Keratinocyte (primary cell): Measurements from ENCODE around the gene NOTUM.

Source experiments
- CTCF ChIP-seq, 3 experiments: IDR thresholded peaks in 1 of 3; conservative IDR thresholded peaks in 1 of 3; optimal IDR thresholded peaks in 1 of 3; 2 replicates in 2 of 3; 3 replicates in 1 of 3; pipeline versions ENCODE3 to v1.5.1; 2011; ENCODE audit warnings: low read length in 3 of 3, mild to moderate bottlenecking in 3 of 3, moderate library complexity in 2 of 3, control low read depth in 1 of 3, inconsistent platforms in 1 of 3; ENCODE audit not compliant: insufficient read depth in 2 of 3; ENCODE audit errors: extremely low read depth in 1 of 3
- EZH2 ChIP-seq: IDR thresholded peaks from one replicate; pipeline ENCODE4 v1.6.1; 2012; ENCODE audit warnings: inconsistent platforms, mild to moderate bottlenecking, low read length, moderate library complexity

DNA sequence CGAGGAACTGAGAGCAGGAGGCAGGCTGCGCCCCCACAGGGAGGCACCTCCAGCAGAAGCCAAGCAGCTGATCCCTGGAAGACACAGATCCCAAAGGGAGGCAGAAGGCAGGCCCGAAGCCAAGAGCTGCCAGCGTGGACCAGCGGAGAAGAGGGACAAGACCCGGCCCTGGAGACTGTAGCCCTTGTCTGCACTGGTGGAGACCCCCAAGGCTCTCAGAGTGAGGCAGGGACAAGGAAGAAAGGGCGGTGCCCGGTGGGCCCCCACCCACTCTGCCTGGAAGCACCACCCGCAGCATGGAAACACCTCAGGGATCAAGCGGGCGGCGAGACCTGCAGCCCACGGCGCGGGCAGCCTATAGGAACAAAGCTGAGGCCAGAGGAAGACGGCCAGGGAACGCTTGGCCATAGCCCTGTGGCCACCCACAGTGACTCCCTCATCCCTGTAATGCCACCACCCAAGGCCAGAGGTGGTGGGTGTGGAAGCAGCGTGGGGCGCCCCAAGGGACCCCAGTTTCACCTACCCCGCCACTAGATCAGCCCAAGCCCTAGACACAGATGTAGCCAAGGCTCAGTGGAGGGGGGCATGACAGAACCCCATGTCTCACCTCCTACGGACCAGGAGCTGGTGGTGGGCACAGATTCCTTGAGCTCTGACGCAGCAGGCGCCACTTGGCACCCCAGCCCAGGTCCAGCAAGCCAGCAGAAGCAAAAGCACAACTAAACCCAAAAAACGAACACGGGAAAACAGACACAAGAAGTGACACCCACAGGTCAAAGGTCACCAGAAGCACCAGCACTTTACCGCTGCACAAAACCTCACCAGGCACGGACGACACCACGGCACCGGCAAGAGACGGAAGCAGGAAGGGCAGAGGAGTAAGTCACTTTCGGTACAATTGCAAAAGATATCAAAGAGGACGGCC lies 40.1 kb downstream of the NOTUM start:
- TF ChIP-seq EZH2 (no peak), CTCF (optimal IDR thresholded peaks at IDR 0.05 in 1 of 3, IDR thresholded peaks at IDR 0.05 in 1 of 3, conservative IDR thresholded peaks at IDR 0.05 in 1 of 3; ENCODE audit: extremely low read depth in 1 of 3, insufficient read depth in 2 of 3, low read length in 3 of 3) (no peak)
